SK-N-SH treated with all-trans-retinoic acid at 6 μM for 48 hours (cell line): ENCODE measurements around the gene CRYBA4.

Experiments used
- ARNTL ChIP-seq: fragments of 450-650 bp; formaldehyde crosslinking; IDR thresholded peaks from 2 replicates; pipeline ENCODE4 v1.5.0; 2020; ENCODE audit warnings: low read depth, mild to moderate bottlenecking, moderate library complexity, borderline replicate concordance
- ESRRG ChIP-seq: fragments of 250-450 bp; sonication (Bioruptor Pico); IDR thresholded peaks from 2 replicates; pipeline ENCODE4 v1.6.1; 2021; ENCODE audit warnings: mild to moderate bottlenecking
- ISL1 ChIP-seq: fragments of 250-450 bp; sonication (Bioruptor Pico); IDR thresholded peaks from 2 replicates; pipeline ENCODE4 v2.1.2; 2022; ENCODE audit warnings: mild to moderate bottlenecking, moderate library complexity
- PPARA ChIP-seq: fragments of 250-450 bp; sonication (Bioruptor Pico); IDR thresholded peaks from 2 replicates; pipeline ENCODE4 v1.5.0; 2020; ENCODE audit warnings: mild to moderate bottlenecking, borderline replicate concordance
- TCF4 ChIP-seq: fragments of 250-450 bp; sonication (Bioruptor Pico); IDR thresholded peaks from 2 replicates; pipeline ENCODE4 v1.8.0; 2021; ENCODE audit warnings: mild to moderate bottlenecking, moderate library complexity, borderline replicate concordance
- TOX ChIP-seq: fragments of 250-450 bp; sonication (Bioruptor Pico); IDR thresholded peaks from 2 replicates; pipeline ENCODE4 v1.8.0; 2021; ENCODE audit warnings: mild to moderate bottlenecking, moderate library complexity, borderline replicate concordance
- ZC3H10 ChIP-seq: fragments of 250-450 bp; sonication (Bioruptor Pico); IDR thresholded peaks from 2 replicates; pipeline ENCODE4 v1.5.1; 2021; ENCODE audit warnings: mild to moderate bottlenecking, moderate library complexity
- ZFP3 ChIP-seq: fragments of 250-450 bp; sonication (Bioruptor Pico); IDR thresholded peaks from 2 replicates; pipeline ENCODE4 v1.5.0; 2020; ENCODE audit warnings: mild to moderate bottlenecking, moderate library complexity
- TF ChIP-seq, protein P1 (sequence below): fragments of 250-450 bp; sonication (Bioruptor Pico); IDR thresholded peaks from 2 replicates; pipeline ENCODE4 v1.8.0; 2020; ENCODE audit warnings: mild to moderate bottlenecking, moderate library complexity, borderline replicate concordance
- TF ChIP-seq, protein P2 (sequence below): fragments of 250-450 bp; sonication (Bioruptor Pico); IDR thresholded peaks from 2 replicates; pipeline ENCODE4 v1.5.0; 2020; ENCODE audit warnings: mild to moderate bottlenecking, moderate library complexity
- TF ChIP-seq, protein P3 (sequence below): fragments of 250-450 bp; sonication (Bioruptor Pico); IDR thresholded peaks from 2 replicates; pipeline ENCODE4 v1.8.0; 2021; ENCODE audit warnings: low read depth, mild to moderate bottlenecking, moderate library complexity, borderline replicate concordance
- TF ChIP-seq, protein P4 (sequence below): fragments of 250-450 bp; sonication (Bioruptor Pico); IDR thresholded peaks from 2 replicates; pipeline ENCODE4 v1.5.1; 2020; ENCODE audit warnings: low read depth, mild to moderate bottlenecking, moderate library complexity

DNA sequence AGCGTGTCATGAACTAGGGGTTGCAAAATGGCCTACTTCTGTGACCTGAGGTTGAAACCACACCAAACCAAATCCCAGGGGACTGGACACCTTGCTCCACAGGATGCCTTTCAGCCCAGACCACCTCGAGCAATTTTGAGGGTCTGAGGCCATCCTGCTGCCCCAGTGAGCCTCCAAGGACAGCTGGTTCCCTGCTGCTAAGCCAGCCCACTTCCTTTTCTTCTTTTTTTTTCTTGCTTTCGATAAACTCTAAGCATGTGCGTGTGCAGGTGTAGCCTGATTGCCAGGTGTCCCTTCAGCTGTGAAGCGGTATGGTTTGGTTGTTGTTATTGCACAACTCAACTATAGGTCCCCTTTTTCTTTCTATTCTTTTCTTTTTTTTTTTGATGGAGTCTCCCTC is 6.6 kb upstream of the CRYBA4 start:
- TF ChIP-seq TOX (CRISPR knock-in tag) (no peak), ZC3H10 (no peak), ZFP3 (no peak), TCF4 (CRISPR knock-in tag) (no peak), PPARA (CRISPR knock-in tag) (no peak), ESRRG (CRISPR knock-in tag) (no peak), ARNTL (CRISPR knock-in tag) (no peak), ISL1 (no peak)
- TF ChIP-seq, protein P1, sequence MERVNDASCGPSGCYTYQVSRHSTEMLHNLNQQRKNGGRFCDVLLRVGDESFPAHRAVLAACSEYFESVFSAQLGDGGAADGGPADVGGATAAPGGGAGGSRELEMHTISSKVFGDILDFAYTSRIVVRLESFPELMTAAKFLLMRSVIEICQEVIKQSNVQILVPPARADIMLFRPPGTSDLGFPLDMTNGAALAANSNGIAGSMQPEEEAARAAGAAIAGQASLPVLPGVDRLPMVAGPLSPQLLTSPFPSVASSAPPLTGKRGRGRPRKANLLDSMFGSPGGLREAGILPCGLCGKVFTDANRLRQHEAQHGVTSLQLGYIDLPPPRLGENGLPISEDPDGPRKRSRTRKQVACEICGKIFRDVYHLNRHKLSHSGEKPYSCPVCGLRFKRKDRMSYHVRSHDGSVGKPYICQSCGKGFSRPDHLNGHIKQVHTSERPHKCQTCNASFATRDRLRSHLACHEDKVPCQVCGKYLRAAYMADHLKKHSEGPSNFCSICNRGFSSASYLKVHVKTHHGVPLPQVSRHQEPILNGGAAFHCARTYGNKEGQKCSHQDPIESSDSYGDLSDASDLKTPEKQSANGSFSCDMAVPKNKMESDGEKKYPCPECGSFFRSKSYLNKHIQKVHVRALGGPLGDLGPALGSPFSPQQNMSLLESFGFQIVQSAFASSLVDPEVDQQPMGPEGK (CRISPR knock-in tag) = no peak
- TF ChIP-seq, protein P2, sequence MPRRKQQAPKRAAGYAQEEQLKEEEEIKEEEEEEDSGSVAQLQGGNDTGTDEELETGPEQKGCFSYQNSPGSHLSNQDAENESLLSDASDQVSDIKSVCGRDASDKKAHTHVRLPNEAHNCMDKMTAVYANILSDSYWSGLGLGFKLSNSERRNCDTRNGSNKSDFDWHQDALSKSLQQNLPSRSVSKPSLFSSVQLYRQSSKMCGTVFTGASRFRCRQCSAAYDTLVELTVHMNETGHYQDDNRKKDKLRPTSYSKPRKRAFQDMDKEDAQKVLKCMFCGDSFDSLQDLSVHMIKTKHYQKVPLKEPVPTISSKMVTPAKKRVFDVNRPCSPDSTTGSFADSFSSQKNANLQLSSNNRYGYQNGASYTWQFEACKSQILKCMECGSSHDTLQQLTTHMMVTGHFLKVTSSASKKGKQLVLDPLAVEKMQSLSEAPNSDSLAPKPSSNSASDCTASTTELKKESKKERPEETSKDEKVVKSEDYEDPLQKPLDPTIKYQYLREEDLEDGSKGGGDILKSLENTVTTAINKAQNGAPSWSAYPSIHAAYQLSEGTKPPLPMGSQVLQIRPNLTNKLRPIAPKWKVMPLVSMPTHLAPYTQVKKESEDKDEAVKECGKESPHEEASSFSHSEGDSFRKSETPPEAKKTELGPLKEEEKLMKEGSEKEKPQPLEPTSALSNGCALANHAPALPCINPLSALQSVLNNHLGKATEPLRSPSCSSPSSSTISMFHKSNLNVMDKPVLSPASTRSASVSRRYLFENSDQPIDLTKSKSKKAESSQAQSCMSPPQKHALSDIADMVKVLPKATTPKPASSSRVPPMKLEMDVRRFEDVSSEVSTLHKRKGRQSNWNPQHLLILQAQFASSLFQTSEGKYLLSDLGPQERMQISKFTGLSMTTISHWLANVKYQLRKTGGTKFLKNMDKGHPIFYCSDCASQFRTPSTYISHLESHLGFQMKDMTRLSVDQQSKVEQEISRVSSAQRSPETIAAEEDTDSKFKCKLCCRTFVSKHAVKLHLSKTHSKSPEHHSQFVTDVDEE (CRISPR knock-in tag) = no peak
- TF ChIP-seq, protein P3, sequence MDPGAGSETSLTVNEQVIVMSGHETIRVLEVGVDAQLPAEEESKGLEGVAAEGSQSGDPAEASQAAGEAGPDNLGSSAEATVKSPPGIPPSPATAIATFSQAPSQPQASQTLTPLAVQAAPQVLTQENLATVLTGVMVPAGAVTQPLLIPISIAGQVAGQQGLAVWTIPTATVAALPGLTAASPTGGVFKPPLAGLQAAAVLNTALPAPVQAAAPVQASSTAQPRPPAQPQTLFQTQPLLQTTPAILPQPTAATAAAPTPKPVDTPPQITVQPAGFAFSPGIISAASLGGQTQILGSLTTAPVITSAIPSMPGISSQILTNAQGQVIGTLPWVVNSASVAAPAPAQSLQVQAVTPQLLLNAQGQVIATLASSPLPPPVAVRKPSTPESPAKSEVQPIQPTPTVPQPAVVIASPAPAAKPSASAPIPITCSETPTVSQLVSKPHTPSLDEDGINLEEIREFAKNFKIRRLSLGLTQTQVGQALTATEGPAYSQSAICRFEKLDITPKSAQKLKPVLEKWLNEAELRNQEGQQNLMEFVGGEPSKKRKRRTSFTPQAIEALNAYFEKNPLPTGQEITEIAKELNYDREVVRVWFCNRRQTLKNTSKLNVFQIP (CRISPR knock-in tag) = no peak
- TF ChIP-seq, protein P4, sequence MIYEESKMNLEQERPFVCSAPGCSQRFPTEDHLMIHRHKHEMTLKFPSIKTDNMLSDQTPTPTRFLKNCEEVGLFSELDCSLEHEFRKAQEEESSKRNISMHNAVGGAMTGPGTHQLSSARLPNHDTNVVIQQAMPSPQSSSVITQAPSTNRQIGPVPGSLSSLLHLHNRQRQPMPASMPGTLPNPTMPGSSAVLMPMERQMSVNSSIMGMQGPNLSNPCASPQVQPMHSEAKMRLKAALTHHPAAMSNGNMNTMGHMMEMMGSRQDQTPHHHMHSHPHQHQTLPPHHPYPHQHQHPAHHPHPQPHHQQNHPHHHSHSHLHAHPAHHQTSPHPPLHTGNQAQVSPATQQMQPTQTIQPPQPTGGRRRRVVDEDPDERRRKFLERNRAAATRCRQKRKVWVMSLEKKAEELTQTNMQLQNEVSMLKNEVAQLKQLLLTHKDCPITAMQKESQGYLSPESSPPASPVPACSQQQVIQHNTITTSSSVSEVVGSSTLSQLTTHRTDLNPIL (CRISPR knock-in tag) = no peak
